GM12864 (cell line): ENCODE data around the gene CD93.
A peak's percentile ranks its signal among the peaks of the same experiment; 100 is the strongest.

Source experiments
- DNase-seq: peaks from one replicate; pipeline ENCODE4 v3.0.0-alpha.2; 2011; ENCODE audit warnings: low read depth
- H3K4me3 ChIP-seq: 2 replicates; pipeline ENCODE4 v1.5.1; 2011; ENCODE audit warnings: mild to moderate bottlenecking, low read depth, low read length, control low read depth
- TF ChIP-seq, protein P1 (sequence below): IDR thresholded peaks from 2 replicates; pipeline ENCODE4 v1.5.1; 2011; ENCODE audit warnings: low read depth, mild to moderate bottlenecking, moderate library complexity, low read length, control low read depth, inconsistent platforms; ENCODE audit errors: missing control alignments

Gene CD93

DNA sequence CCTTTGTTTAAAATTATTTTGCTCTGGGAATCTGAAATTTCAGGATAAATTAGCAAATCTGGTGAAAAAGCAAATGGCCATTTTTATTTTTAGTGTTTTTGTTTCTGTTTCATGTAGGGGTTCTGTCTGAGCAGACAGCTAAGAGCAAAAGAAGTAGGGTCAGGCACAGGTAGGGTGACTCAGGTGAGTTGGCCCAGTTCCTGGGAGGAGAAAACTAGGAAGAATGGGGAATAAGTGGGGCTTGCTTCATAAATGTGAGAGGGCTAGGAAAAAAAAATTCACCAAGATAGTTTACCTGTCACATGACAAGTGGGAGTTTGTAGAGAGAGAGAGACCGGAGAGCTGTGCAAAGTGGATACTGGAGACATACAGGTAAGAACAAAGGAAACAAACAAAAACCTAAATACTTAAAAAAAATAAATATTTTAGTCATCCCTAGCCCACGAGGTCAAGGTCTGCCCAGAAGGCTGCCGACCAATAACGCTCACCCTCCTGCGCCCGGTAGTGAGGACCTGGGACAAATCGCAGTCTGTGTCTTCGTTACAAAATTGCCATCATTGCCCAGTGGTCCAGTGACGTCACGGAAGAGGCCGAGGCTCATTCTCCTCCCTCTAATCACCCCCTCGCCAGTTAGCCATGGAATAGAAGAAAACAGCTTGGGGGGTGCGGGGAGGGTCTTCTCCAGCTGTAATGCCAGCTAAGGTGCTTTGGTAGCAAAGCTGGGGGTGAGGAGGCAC is 39.0 kb downstream of the CD93 start:
- no peak for DNase-seq
- no peak overlapping the region for H3K4me3 ChIP-seq
- TF ChIP-seq, protein P1, sequence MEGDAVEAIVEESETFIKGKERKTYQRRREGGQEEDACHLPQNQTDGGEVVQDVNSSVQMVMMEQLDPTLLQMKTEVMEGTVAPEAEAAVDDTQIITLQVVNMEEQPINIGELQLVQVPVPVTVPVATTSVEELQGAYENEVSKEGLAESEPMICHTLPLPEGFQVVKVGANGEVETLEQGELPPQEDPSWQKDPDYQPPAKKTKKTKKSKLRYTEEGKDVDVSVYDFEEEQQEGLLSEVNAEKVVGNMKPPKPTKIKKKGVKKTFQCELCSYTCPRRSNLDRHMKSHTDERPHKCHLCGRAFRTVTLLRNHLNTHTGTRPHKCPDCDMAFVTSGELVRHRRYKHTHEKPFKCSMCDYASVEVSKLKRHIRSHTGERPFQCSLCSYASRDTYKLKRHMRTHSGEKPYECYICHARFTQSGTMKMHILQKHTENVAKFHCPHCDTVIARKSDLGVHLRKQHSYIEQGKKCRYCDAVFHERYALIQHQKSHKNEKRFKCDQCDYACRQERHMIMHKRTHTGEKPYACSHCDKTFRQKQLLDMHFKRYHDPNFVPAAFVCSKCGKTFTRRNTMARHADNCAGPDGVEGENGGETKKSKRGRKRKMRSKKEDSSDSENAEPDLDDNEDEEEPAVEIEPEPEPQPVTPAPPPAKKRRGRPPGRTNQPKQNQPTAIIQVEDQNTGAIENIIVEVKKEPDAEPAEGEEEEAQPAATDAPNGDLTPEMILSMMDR, result no peak

DNA sequence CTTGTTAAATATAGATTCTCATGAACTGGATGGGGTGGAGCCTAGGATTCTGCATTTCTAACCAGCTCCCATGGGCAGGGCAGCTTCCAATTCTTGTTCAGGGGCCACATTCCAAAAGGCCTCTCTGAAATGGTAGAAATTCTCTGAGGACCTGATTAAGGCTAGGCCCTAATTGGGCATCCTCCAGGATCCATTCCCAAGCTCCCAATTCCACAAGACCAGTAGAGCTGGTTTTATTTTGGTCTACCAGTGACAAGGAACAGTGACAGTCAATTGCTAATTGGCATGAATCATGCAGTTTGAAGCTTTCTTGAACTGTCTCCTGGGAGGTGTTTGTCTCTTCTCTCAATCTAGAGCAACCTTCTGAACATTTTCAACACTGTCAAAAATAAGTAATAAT is 39.7 kb downstream of the CD93 start:
- no peak for DNase-seq
- TF ChIP-seq, protein P1, result no peak
- H3K4me3 ChIP-seq, result no peak overlapping the region

DNA sequence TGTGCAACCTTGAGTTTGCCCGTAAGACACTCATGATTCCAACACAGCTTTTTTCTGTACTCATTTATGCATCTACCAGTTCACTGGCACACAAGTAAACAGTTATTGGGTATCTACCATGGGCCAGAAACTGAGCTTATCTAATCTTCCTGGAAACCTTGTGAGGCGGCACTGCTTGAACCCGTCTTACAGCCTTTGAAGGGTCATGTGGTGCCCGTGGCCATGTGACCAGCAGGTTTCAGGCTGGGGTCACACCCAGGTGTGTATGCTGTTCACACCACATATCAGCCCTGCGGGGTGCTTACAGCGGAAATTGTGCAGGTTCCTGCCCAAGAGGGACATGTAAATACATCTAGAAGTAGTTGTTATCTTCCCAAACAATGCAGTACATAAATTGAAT is 42.7 kb downstream of the CD93 start:
- DNase-seq, result no peak
- H3K4me3 ChIP-seq, result no peak overlapping the region
- TF ChIP-seq, protein P1, result peak; percentile 19

DNA sequence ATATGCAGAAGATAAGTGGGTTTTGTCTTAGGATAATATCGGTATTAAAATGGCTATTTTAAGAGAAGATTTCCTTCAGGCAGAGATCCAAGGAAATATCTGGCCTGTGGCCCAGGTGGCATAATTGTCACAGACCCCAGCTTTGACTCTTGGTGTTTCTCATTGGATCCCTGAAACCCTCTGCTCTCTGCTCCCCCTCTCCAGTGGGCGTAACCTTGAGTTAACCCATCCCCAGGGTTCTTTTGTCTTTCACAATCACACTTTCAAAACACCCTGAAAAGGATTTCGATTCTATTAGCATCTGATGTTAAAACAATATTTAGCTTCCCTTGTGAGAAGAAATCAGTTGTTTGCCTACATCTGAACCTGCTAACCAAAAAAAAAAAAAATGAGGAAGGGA is 43.9 kb downstream of the CD93 start:
- TF ChIP-seq, protein P1, result no peak
- DNase-seq, result no peak
- H3K4me3 ChIP-seq, result no peak overlapping the region

DNA sequence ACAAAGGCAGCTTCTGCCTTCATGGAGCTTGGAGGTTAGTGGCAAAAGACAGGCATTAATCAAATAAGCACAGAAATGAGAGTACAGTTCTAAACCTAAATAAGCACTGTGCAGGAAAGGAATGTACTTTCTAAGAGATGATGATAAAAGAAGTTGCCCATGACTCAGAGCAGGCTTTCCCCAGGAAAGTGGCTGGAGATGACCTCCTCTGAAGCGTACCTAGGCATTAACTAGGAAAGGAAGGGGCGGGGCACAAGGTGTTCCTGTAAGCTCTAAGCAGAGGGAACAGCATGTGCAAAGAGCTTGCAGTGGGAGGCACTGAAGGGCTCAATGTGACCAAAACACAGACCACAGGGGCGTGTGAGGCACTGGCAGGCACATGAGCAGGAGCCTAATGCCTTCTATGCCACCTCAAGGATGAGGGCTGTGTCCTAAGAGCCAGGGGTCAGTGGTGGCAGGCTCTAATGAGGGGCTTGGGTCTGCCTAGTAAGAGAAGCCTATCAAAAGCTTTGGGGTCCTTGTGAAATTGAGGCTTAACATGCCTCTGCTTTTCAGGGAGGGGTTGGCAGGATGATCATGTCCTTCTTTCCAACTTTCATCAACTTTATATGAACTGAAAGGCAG is 46.1 kb downstream of the CD93 start:
- no peak overlapping the region for H3K4me3 ChIP-seq
- TF ChIP-seq, protein P1, result no peak
- no peak for DNase-seq

DNA sequence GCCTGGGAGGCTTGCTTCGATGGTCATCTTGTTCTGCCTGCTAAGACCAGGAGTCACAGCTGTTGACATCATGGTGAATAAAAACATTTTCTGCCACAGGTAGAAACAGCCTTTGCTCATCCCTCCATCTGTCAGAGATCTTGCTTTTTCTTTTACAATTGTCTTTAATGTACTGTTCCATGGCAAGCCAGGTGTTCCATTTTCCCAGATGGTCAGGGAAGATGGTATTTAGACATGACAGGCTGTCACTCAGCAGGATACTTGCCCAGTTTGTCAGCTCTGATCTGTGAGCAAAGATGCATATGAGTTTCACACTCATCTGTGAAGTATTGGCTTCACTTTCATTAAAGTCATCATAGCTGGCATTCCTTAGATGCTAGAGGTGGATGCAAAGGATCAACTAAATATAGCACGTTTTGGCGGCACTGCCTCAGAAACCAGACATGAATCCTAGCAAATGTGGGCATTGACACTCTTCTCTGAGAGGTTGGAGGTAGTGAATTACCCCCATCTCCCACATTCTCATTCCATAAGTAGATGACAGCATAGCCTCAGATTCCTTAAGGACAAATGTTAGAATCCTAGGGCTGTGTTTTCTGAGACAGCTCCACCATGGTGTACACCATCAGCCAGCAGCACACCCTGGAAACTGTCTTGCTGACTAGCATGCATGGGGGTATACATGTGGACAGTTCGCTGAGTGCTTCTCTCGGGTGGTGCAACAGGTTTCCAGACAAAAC is 46.8 kb downstream of the CD93 start:
- no peak overlapping the region for H3K4me3 ChIP-seq
- TF ChIP-seq, protein P1, result no peak

More for the DNA sequence above, 46.8 kb downstream of the CD93 start:
- DNase-seq, result no peak
